AG04449 (cell line): ENCODE results near the gene SCFD2.
"Not testable (repeated sequence)": the region's sequence is repeated elsewhere in the genome, so short reads cannot be mapped to it uniquely, and the experiment has no call there.

Experiments
- CTCF ChIA-PET: fragments of 350-600 bp; formaldehyde crosslinking; extraction: SDS; loops from one replicate; lab custom pipeline; 2021; ENCODE audit warnings: antibody characterized with exemption; lab: Yijun Ruan, JAX
- POLR2A ChIA-PET: fragments of 400-600, 350-600 bp; formaldehyde crosslinking; extraction: SDS; loops from one replicate; lab custom pipeline; 2020; ENCODE audit warnings: antibody characterized with exemption, inconsistent platforms; lab: Yijun Ruan, JAX
- DNase-seq: peaks from one replicate; pipeline ENCODE4 v3.0.0-alpha.2; 2010; ENCODE audit warnings: low read depth, low spot score
- H3K4me3 ChIP-seq: 2 replicates; pipeline ENCODE4 v1.5.1; 2011; ENCODE audit warnings: low read depth, mild to moderate bottlenecking, control low read depth, low read length
- CTCF ChIP-seq: IDR thresholded peaks from one replicate; pipeline ENCODE4 v1.5.1; 2011; ENCODE audit warnings: mild to moderate bottlenecking, moderate library complexity, low read length, control low read depth, inconsistent platforms; ENCODE audit not compliant: insufficient read depth; ENCODE audit errors: missing control alignments

The SCFD2 gene

GRCh38 chr4:52836678-52837077 is 529.2 kb downstream of the SCFD2 start:
- ChIA-PET CTCF (interaction anchor here (0.9 to 1.4 kb wide), 3 partner anchors 78 to 147 kb away, joined by 3 to 4 read pairs (median 3); no protein-coding TSS in a partner anchor), POLR2A (no interaction called here)
- no peak for DNase-seq
- H3K4me3 ChIP-seq: no peak overlapping the region
- TF ChIP-seq CTCF: no peak

GRCh38 chr4:52836120-52836519 is 529.7 kb downstream of the SCFD2 start:
- POLR2A ChIA-PET: no interaction called here
- CTCF ChIA-PET: no interaction called here
- no peak overlapping the region for H3K4me3 ChIP-seq
- DNase-seq: no peak
- TF ChIP-seq CTCF: no peak

- CTCF ChIA-PET: interaction anchor here (1.1 to 1.2 kb wide), 2 partner anchors 10 to 47 kb away, joined by 3 read pairs; no protein-coding TSS in a partner anchor
Observed at GRCh38 chr4:52834641-52835456, 531.0 kb downstream of the SCFD2 start.

GRCh38 chr4:52833941-52834525 is 531.8 kb downstream of the SCFD2 start:
- no peak for DNase-seq
- CTCF ChIA-PET: interaction anchor here (1.1 to 1.2 kb wide), 2 partner anchors 9 to 48 kb away, joined by 3 read pairs; no protein-coding TSS in a partner anchor
- TF ChIP-seq CTCF: no peak
- POLR2A ChIA-PET: no interaction called here
- no peak overlapping the region for H3K4me3 ChIP-seq

More at GRCh38 chr4:52834641-52835456, 531.0 kb downstream of the SCFD2 start:
- DNase-seq, H3K4me3 ChIP-seq, POLR2A ChIA-PET: not testable (repeated sequence)

GRCh38 chr4:52825460-52826090 is 540.3 kb downstream of the SCFD2 start:
- CTCF ChIA-PET: interaction anchor here (0.7 to 1.4 kb wide), 2 partner anchors 9 to 29 kb away, joined by 3 read pairs; no protein-coding TSS in a partner anchor
- DNase-seq: no peak
- POLR2A ChIA-PET: no interaction called here
- no peak overlapping the region for H3K4me3 ChIP-seq
- no peak for TF ChIP-seq CTCF

GRCh38 chr4:52824603-52825459 is 541.0 kb downstream of the SCFD2 start:
- ChIA-PET POLR2A (no interaction called here), CTCF (interaction anchor here (1.4 kb wide), 1 partner anchor 10 kb away, joined by 3 read pairs; no protein-coding TSS in a partner anchor)
- no peak for DNase-seq
- no peak for TF ChIP-seq CTCF
- H3K4me3 ChIP-seq: no peak overlapping the region
